Colon (tissue), 2 donors: ENCODE data around the gene EGFR.
A peak's percentile ranks its signal among the peaks of the same experiment; 100 is the strongest.

Experiments
- FAIRE-seq: peaks from 2 replicates; lab custom pipeline; 2012; peaks lifted over from hg19 to GRCh38; lab: Jason Lieb, UNC
- donor health status: control.
- donor health status: control.

The EGFR gene

DNA sequence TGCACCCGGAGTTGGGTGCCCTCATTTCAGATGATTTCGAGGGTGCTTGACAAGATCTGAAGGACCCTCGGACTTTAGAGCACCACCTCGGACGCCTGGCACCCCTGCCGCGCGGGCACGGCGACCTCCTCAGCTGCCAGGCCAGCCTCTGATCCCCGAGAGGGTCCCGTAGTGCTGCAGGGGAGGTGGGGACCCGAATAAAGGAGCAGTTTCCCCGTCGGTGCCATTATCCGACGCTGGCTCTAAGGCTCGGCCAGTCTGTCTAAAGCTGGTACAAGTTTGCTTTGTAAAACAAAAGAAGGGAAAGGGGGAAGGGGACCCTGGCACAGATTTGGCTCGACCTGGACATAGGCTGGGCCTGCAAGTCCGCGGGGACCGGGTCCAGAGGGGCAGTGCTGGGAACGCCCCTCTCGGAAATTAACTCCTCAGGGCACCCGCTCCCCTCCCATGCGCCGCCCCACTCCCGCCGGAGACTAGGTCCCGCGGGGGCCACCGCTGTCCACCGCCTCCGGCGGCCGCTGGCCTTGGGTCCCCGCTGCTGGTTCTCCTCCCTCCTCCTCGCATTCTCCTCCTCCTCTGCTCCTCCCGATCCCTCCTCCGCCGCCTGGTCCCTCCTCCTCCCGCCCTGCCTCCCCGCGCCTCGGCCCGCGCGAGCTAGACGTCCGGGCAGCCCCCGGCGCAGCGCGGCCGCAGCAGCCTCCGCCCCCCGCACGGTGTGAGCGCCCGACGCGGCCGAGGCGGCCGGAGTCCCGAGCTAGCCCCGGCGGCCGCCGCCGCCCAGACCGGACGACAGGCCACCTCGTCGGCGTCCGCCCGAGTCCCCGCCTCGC lies at the start of gene EGFR:
EGFR (plus strand) TSS at position 657 of the 830 bp plus-strand sequence. CDS start 261 bp downstream, outside the sequence.
- FAIRE-seq = no peak

DNA sequence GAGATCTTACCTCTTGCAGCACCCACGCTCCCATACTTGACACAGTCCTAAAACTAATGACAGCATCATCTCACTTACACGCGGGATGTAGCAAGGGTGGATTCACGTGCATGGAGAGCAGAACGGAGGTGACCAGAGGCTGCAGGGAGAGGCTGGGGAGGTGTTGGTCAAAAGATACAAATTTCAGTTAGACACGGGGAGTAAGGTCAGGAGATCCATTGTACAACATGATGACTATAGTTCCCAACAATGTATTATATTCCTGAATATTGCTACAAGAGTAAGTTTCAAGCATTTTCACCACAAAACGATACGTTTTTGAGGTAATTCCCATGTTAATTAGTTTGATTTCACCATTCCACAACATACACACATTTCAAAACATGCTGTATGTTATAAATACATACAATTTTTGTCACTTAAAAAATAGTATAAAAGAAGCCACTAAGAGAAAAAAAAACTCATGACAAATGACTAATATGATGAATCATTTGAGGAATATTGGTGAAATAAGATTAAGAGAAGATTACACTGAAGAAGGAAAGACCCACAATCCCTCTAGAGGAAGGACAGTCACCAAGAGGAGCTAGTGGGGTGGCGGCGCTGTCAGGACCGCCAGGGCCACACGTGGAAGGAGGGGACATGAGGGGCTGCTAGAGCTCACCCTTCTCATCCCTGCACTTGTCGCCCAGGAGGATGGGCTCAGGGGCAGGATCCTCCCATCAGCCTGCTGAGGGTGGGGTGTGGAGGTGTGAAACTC lies 49.4 kb upstream of the EGFR start:
- FAIRE-seq = no peak

DNA sequence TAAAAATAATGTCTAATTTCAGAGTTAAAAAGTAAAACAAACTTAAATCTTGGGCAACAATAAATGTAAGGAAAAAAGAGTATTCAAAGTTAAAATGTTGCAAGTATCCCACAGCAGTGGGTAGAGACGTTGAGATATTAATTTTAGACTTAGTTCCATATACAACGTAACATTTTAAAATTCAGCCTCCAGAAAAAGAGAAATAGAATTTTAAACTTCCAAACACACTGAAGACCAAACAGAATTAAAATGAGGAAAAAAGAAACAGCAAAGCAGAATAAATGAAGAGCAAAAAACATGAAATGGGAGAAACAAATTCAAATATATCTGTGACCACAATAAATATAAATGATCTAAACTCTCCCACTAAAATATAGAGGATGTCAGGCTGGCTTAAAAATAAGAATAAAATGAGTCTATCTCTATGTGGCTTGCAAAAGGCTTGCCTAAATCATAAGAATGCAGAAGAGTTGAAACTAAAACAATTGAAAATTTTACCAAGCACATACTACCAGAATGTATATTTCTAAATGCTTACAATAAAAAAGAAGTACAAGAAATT lies 46.0 kb upstream of the EGFR start:
- FAIRE-seq = no peak

DNA sequence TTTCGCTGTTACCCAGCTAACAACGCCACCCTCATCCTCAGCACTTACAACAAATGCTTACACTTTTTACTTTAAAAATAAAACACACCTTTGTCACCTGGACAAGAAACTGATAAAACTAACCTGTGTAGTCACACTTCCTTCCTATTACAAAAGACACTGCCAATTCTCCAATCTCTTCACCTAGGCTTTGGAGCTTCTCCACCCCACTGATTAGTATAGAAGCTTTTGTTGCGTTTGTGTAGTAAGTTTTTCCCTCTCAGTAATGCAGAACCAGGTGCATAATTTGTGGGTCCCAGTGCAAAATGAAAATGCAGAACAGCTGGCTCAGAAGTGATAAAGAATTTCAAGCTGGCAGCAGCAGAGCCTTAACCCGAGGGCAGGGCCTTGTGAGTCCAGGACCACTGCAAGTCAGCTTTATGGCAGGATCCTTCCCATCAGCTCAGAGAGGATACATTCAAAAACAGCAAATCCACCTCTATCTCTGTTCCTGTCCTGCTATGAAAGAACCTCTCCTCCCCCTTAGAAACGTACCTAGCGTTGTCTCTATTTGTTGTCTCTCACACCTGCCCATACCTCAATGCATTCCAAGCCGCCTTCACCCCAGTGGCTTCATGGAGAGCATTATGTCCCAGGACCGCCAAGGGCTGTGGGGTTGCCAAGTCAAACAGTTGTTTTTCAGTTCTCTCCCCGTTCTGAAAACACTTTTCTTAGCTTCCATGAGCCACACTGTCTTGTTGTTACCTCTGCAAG lies 40.3 kb upstream of the EGFR start:
- no peak for FAIRE-seq

DNA sequence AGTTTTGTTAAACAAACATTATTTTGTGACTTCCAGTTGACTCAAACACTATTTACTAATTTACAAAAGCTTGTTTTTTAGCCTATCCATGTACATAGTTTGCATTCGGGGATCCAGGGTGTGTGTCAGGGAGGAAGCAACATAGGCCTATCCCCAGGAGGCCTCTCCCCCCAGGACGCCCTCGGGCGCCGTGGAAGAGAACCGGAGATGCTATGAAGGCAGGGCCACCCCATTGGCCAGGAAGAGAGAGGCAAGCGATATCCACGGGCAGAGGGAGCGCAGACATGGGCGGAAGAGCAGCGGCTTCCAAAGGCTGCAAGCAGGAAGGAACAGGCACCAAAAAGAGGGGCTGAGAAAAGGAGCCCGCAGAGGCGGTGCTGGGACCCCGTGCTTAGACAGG lies 38.3 kb upstream of the EGFR start:
- no peak for FAIRE-seq

- no peak for FAIRE-seq
Observed at GRCh38 chr7:54981913-54982312, 36.9 kb upstream of the EGFR start.

DNA sequence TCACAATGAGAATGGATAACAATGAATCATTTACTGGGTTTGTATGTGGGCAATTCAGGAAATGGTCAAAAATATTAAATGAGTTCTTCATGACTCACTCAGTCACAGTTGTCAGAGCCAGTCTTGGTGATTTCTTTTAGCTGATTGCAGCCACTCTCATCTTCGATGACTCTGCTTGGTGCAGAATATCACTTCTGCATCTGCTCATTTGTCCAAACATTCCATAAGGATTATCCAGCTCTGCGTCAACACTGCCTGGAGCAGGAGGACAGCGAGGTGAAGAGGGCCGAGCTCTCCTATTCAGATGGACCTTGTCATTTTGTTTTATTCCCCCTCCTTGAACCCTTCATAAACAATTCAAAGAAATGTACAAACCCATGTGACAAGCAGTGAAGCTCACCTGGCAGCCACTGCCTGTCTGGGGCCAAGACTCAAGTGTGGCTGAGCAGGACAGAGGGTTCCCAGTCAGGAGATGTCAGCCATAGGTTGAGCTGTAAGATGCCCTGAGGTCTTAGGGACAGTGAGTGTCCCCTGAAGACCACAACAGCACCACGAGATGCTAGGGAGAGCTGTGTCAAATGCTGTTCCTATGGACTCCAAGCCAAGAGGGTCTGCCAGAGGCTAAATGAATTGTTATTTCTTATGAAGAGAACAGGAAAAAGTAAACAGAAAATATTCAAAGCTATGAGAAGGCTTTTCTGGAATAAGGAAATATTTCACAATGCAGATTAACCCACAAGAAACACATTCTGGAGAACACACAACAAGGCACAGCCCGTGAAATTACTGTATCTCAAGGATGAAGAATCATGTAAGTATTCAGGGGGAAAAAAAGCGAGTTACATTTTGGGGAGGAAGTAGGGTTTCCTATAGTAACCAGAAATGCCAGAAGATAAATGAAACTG lies 33.1 kb upstream of the EGFR start:
- FAIRE-seq = no peak

DNA sequence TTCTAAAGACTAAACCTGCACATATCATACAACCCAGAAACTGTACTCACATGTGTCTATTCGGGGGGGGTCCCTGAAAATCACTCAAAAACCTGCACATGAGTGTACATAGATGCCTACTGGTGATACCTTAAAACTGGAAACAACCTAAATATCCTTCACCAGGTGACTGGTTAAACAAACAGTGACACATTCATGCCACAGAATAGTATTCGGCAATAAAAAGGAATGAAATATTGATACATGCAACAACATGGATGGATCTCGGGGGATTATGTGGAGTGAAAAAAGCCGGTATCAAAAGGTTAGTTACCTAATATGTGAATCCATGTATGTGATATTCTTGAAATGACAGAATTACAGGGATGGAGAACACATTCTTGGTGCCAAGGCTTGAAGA lies 32.1 kb upstream of the EGFR start:
- no peak for FAIRE-seq

- FAIRE-seq = peak; percentile 61
Observed at GRCh38 chr7:54987772-54988171, 31.0 kb upstream of the EGFR start.

- no peak for FAIRE-seq
Observed at GRCh38 chr7:54988516-54988915, 30.3 kb upstream of the EGFR start.

DNA sequence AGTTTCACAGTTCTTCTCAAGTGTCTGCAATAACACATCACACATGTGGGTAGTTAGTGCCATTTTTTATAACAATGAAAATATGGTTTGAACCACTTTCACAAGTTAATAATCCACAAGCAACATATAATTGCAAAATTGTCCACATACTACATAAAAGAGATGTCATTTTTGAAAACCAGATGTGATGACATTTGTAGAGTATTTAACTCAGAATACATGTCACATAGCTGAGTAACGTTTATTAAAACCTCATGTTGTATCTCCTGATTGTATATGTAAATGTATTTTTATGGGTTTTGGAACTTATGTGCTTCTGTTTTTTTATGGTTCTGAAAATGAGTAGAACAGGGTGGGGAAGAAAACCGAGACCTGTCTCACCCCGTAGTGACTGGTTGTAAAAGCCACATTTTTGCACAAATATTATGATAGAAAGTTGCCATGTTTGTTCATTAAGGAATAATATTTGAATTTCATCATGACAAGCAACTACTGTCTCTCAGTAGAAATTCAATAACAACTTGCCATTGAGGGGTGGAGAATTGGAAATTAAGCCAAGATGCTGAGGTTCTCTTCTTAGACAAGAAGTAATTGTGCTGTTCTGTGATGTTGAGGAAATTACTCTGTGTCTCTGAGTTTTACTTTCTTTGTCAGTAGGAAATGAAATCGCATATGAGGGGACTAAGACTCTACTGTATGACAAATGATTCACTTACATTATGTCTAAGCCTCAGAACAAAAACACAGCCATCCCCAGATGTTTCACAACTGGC lies 29.2 kb upstream of the EGFR start:
- FAIRE-seq = no peak

DNA sequence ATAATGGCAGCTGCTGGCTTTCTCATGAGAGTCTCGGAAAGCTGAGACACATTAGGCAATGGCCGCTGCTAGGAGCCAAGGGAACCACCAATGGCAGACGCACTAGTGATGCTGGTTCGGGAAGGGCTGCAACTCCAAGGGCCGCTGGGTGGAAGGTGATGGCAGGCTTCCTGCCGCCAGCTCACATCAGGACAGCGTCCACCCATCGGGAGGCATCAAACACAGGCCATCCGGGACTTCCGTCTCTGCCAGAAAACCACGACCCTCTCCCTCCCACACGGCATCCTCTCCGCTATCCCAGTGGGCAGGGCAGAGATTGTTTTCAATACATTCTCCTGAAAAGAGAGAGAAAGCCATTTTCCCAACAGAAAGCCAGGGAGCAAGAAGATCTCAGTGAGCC lies 27.5 kb upstream of the EGFR start:
- FAIRE-seq = no peak

DNA sequence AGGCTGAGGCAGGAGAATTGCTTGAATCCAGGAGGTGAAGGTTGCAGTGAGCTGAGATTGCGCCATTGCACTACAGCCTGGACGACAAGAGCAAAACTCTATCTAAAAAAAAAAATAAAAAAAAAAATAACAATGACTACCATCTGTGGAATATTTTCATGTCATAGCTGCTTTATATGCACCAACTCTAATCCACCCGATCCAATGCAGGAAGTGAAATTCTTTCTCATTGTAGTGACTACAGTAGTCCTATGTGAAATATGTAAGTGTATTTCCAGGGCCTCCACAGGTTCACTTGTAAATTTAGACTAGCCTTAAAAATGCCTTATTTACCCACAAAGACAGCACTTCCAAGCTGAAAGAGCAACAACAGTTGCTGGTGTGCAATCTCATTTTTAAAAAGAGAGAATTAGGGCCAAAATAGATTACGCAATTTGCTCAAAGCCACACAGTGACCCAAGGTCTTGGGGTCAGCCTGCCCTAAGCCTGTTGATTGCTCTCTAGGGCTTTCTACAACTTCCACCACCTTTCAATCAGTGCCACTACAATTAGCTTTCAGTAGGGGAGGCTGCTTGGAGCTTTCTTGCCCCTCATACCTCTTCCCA lies 25.8 kb upstream of the EGFR start:
- no peak for FAIRE-seq

DNA sequence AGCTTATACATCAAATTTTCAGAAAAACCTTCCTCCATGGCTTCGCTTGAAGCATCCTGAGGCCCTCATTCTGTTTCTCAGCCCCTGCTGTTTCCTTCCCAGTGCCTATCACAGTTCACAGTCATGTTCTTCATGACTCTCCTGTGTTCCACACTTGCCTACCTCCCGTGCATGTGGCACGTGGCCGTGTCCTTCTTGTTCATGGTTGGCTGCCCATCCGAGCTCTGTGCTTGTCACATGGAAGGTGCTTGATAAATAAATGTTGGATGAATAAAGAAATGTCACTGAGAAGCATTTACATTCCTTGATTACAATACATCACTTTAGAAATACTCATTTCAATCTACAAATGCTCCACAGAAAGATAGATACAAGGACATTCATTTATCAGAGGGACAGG lies 23.7 kb upstream of the EGFR start:
- FAIRE-seq = no peak

- no peak for FAIRE-seq
Observed at GRCh38 chr7:54995610-54996363, 23.0 kb upstream of the EGFR start.

DNA sequence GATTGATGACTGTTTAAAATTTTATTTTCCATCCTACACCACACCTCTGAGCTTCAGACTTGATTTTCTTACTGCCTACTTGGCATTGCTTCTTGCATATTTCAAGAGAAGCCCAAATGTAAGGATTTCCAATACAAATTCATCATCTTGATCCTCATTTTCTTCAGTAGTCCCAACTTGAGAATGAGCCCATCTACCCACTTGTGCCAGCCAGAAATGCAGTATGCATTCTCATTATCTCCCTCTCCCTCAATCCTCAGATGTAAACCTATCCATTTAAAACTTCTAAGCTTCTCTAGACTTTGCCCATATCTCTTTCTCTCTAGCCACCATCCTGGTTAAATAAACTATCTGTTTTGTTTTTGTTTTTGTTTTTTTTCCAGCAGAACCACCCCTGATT lies 22.4 kb upstream of the EGFR start:
- no peak for FAIRE-seq

DNA sequence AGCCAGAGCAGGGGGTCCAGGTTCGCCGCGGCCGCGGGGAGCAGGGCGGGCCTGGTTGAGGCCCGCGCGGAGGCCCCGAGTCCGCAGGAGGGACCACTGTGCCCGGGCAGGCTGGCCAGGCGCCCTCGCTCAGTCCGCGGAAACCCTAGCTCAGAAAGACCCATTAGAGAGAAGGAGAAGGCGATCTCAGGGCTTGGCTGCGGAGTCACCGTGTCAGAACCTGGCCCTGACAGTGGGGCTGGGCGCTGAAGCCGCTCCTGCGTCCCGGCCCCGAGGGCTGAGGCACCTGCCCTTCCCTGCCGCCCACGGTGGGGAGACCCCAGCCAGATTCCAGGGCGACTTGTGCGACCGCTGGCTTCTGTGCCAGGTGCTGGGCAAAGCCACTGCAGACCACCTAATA lies 14.2 kb upstream of the EGFR start:
- FAIRE-seq = no peak

GRCh38 chr7:55005241-55005851 lies 13.5 kb upstream of the EGFR start:
- FAIRE-seq = no peak

DNA sequence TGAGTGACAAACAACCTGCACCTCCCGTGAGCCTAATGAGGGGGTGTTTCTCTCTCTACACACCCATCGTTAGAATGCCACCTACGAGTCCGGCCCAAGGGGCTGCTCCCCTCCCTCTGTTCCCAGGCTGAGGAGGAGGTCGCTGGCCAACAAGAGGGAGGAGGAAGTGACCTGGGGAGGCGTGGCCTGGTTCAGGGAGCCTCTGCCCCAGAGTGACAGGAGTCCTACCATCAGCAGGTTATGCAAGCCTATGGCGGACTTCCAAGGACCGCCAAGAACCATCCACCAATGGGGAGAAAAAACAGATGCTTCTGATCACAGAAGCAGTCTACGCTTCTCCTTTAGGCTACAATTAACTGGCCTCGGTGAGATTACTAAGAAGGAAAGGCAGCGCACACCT lies 12.3 kb upstream of the EGFR start:
- FAIRE-seq = no peak
